ENCODE results near the gene UBL5.
"Not testable (repeated sequence)": the region's sequence is repeated elsewhere in the genome, so short reads cannot be mapped to it uniquely, and the experiment has no call there.

UBL5 gene

DNA sequence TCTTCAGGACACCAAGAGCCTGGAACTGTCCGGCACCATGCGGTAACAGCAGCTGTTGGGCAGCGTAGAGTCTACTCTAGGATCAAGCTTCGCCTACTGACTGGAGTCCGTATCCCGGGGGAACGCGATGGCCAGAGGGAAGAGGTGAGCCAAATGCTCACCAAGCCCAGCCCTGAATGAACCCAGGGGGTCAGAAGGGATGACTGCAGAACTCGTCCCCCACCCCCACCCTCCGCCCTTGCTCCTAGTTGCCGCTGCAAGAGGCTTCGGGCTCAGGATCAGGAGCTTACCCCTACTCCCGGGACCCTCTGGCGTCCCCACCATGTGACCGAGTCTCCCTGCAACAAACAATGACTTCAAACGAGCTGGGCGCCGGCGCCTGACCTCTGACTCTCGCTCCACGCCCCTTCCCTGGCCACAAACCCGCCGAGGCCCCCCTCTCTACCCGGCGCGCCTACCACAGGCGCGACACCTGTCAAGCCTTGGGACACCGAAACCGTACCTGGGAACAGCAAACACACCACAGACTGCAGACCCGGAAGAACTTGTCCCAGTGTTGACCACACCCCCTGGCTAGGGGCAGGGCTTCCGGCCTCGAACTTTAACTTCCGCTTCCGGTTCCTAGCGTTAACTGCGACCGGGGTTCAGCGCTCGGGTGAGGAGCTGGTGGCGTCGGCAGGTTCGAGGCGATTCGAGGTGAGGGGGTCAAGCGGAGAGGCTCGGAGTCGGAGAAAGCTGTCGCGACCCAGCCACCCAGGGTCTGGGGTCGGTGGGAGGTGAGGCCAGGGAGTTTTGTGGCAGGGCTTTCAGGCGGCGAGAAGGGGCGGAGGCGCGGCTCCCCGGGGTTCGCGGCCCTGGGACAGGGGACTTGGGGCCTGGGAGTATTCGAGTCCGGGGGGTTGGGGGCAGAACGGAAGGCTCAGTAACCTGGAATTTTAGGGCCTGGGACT, at the start of gene UBL5:
Gene UBL5 (plus strand): TSS at position 630 of the 950 bp plus-strand sequence. CDS start 420 bp downstream, outside the sequence.
- Mint-ChIP-seq H3K9me3 (no peaks in the 10 kb centered on the region), H3K4me3 (peak within 1 kb of the TSS; percentile 100), H3K4me1 (peaks cover 37% of the 10 kb centered on the region), H3K36me3 (peaks cover 30% of the 10 kb centered on the region), H3K27ac (peak within 1 kb of the TSS; percentile 99), H3K27me3 (no peaks in the 10 kb centered on the region)
- peak; percentile 94 for DNase-seq
- CTCF ChIA-PET, result no interaction called here

DNA sequence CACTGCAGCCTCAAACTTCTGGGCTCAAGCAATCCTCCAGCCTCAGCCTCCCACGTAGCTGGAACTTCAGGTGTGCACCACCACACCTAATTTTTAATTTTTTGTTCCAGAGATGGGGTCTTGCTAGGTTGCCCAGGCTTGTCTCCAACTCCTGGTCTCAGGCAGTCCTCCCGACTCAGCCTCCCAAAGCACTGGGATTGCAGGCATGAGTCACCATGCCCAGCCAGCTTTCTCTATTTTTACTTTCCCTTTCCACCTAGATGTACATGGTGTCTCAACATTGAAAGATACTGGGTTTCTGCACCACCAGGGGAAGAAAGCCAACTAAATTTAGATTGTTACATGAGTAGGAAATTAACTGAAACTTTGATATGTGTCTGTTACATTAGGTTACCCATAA, 45.4 kb upstream of the UBL5 start:
- DNase-seq, result no peak
- Mint-ChIP-seq H3K27ac (peak overlapping the region; percentile 14), H3K4me1 (peaks cover 28% of the 10 kb centered on the region), H3K36me3 (peaks cover 7% of the 10 kb centered on the region), H3K9me3 (peaks cover 12% of the 10 kb centered on the region), H3K4me3 (no peak overlapping the region), H3K27me3 (no peaks in the 10 kb centered on the region)
- CTCF ChIA-PET, result no interaction called here

DNA sequence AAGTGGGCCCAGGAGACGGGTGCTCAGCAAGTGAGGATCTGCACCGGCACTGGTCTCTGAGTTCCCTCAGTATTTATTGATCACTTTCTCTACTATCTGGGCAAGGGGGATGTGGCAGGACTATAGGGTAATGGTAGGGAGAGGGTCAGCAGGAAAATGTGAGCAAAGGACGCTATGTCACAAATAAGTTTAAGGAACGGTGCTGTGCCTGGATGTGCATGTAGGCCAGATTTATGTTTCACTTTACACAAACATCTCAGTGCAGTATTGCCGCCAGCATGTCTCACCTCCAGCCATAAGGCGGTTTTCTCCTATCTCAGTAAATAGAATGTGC, 43.6 kb upstream of the UBL5 start:
- H3K27me3 Mint-ChIP-seq, H3K9me3 Mint-ChIP-seq, CTCF ChIA-PET, H3K36me3 Mint-ChIP-seq, DNase-seq: not testable (repeated sequence)
- Mint-ChIP-seq H3K4me3 (peak overlapping the region; percentile 35), H3K27ac (peak overlapping the region; percentile 96), H3K4me1 (peaks cover 28% of the 10 kb centered on the region)

DNA sequence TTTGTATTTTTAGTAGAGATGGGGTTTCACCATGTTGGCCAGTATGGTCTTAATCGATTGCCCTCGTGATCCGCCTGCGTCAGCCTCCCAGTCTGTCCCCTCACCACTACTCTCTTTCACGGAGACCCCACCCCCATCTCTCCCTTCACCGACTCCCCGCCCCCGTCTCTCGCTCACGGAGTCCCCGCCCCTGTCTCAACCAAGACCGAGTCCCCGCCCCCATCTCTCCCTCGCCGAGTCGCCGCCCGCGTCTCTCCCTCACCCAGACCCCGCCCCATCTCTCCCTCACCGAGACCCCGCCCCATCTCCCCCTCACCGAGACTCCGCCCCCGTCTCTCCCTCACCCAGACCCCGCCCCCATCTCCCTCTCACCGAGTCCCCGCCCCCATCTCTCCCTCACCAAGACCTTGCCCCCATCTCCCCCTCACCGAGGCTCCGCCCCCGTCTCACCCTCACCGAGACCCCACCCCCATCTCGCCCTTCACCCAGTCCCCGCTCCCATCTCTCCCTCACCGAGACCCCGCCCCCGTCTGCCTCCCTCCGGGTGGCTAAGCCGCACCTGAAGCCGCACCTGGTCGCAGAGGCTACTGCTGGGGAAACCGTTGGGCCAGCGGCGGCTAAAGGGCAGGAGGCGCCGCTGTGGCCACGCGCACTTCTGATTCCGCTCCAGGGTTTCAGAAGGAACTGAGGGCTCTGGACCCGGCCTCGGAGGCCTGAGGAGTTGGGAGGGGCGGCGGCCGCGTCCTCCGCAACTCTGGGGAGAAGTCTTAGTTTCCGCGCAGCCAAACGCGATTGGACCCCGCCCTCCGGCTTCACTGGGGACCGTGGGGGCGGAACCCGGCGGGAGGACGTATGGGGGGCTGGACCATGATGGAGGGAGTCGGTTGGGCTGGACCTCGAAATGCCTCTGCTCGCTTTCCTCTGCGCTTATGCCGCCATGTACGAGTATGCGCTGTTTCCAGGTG, 42.1 kb upstream of the UBL5 start:
- Mint-ChIP-seq H3K27me3 (no peaks in the 10 kb centered on the region), H3K4me3 (peak overlapping the region; percentile 87), H3K9me3 (peaks cover 2% of the 10 kb centered on the region), H3K27ac (peak overlapping the region; percentile 96), H3K36me3 (peaks cover 5% of the 10 kb centered on the region), H3K4me1 (peaks cover 34% of the 10 kb centered on the region)
- DNase-seq, result peak; percentile 99
- CTCF ChIA-PET, result no interaction called here

DNA sequence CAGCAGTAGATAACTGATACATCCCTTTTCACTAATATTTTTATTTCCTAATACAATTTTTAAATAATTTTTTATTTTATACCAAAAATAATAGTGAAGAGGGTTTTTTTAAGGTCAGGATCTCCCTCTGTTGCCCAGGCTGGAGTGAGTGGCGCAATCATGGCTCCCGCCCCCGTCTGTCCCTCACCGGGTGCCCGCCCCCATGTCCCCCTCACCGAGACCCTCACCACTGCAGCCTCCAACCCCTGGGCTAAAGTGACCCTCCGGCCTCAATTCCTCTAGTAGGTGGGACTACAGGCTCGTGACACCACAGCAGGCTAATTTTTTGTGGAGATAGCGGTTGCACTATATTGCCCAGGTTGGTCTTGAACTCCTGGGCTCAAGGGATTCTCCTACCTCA, 41.4 kb upstream of the UBL5 start:
- Mint-ChIP-seq H3K36me3 (peaks cover 5% of the 10 kb centered on the region), H3K9me3 (peaks cover 2% of the 10 kb centered on the region), H3K4me1 (peaks cover 38% of the 10 kb centered on the region), H3K27ac (peak overlapping the region; percentile 96), H3K4me3 (peak overlapping the region; percentile 87), H3K27me3 (no peaks in the 10 kb centered on the region)
- DNase-seq, result no peak
- CTCF ChIA-PET, result interaction anchor here (0.8 kb wide), 1 partner anchor 9 kb away, joined by 3 read pairs; no protein-coding TSS in a partner anchor

DNA sequence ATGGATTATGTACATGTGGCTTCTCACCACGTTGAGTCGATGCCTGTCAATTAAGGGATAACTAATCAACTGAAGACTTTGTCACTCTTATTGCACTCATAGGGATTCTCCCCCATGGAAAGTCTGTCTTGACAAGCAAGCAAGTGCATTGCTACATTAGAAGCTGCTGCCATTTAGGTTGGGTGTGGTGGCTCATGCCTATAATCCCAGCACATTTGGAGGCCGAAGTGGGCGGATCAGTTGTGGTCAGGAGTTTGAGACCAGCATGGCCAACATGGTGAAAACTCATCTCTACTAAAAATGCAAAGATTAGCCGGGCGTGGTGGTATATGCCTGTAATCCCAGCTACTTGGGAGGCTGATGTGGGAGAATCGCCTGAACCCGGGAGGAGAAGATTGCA, 40.9 kb upstream of the UBL5 start:
- peak overlapping the region; percentile 75 for H3K27ac Mint-ChIP-seq
- no peak for DNase-seq
- H3K9me3 Mint-ChIP-seq, result peaks cover 2% of the 10 kb centered on the region
- CTCF ChIA-PET, result interaction anchor here (0.8 kb wide), 1 partner anchor 9 kb away, joined by 3 read pairs; no protein-coding TSS in a partner anchor
- H3K27me3 Mint-ChIP-seq, result no peaks in the 10 kb centered on the region
- H3K4me1 Mint-ChIP-seq, result peaks cover 41% of the 10 kb centered on the region
- peak overlapping the region; percentile 71 for H3K4me3 Mint-ChIP-seq
- H3K36me3 Mint-ChIP-seq, result peaks cover 5% of the 10 kb centered on the region

DNA sequence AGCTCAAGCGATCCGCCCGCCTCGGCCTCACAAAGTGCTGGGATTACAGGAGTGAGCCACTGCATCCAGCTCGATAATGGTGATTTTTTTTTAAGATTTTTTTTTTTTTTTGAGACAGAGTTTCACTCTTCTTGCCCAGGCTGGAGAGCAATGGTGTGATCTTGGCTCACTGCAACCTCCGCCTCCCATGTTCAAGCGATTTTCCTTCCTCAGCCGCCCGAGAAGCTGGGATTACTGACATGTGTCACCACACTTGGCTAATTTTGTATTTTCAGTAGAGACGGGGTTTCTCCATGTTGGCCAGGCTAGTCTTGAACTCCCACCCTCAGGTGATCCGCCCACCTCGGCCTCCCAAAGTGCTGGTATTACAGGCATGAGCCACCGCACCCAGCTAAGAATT, 39.1 kb upstream of the UBL5 start:
- H3K4me1 Mint-ChIP-seq, result peaks cover 43% of the 10 kb centered on the region
- H3K36me3 Mint-ChIP-seq, H3K27me3 Mint-ChIP-seq, H3K27ac Mint-ChIP-seq, H3K4me3 Mint-ChIP-seq, H3K9me3 Mint-ChIP-seq, CTCF ChIA-PET, DNase-seq: not testable (repeated sequence)

DNA sequence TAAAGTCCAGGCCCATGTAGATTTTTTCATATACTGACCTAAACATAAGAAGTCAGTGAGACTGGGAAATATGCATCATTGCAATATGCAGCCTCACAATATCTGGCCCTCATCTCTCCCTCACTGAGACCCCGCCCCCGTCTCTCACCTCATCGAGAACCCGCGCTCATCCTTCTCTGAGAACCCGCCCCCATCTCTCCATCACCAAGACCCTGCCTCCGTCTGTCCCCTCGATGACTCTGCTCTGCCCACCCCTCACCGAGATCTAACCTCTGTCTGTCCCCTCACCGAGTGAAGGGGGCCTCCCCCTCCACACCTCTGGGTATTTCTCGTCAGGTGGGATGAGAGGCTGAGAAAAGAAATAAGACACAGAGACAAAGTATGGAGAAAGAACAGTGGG, 38.7 kb upstream of the UBL5 start:
- Mint-ChIP-seq H3K4me3 (no peak overlapping the region), H3K9me3 (peaks cover 6% of the 10 kb centered on the region)
- CTCF ChIA-PET, result no interaction called here

DNA sequence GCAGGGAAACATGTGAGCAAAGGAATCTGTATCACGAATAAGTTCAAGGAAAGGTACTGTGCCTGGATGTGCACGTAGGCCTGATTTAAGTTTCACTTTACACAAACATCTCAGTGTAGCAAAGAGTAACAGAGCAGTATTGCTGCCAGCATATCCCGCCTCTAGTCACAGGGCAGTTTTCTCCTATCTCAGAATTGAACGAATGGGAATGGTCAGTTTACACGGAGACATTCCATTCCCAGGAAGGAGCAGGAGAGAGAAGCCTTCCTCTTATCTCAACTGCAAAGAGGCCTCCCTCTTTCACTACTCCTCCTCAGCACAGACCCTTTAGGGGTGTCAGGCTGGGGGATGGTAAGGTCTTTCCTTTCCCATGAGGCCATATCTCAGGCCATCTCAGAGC, 38.1 kb upstream of the UBL5 start:
- H3K9me3 Mint-ChIP-seq, result not testable (repeated sequence)
- CTCF ChIA-PET, result interaction anchor here (1.4 to 2.2 kb wide), 3 partner anchors 163 to 204 kb away, joined by 4 to 7 read pairs (median 4); partner anchors contain the start of gene ZNF121

More for the DNA sequence above, 38.7 kb upstream of the UBL5 start:
- Mint-ChIP-seq H3K4me1 (peaks cover 41% of the 10 kb centered on the region), H3K27me3 (no peaks in the 10 kb centered on the region), H3K27ac (no peak overlapping the region), H3K36me3 (peaks cover 2% of the 10 kb centered on the region)
- no peak for DNase-seq

DNA sequence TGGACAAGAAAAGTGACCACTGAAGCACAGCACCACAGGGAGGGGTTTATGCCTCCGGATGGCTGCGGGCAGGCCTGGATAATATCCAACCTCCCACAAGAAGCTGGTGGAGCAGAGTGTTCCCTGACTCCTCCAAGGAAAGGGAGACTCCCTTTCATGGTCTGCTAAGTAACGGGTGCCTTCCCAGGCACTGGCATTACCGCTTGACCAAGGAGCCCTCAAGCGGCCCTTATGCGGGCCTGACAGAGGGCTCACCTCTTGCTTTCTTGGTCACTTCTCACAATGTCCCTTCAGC, 36.7 kb upstream of the UBL5 start:
- H3K4me3 Mint-ChIP-seq, result peak overlapping the region; percentile 83
- H3K9me3 Mint-ChIP-seq, DNase-seq, H3K36me3 Mint-ChIP-seq, H3K27me3 Mint-ChIP-seq: not testable (repeated sequence)
- peak overlapping the region; percentile 93 for H3K27ac Mint-ChIP-seq
- peaks cover 28% of the 10 kb centered on the region for H3K4me1 Mint-ChIP-seq
- CTCF ChIA-PET, result interaction anchor here (1.4 to 2.2 kb wide), 2 partner anchors 165 to 206 kb away, joined by 4 to 7 read pairs; partner anchors contain the start of gene ZNF121

More for the DNA sequence above, 38.1 kb upstream of the UBL5 start:
- H3K4me3 Mint-ChIP-seq, DNase-seq, H3K27ac Mint-ChIP-seq, H3K27me3 Mint-ChIP-seq, H3K36me3 Mint-ChIP-seq: not testable (repeated sequence)
- peaks cover 36% of the 10 kb centered on the region for H3K4me1 Mint-ChIP-seq

DNA sequence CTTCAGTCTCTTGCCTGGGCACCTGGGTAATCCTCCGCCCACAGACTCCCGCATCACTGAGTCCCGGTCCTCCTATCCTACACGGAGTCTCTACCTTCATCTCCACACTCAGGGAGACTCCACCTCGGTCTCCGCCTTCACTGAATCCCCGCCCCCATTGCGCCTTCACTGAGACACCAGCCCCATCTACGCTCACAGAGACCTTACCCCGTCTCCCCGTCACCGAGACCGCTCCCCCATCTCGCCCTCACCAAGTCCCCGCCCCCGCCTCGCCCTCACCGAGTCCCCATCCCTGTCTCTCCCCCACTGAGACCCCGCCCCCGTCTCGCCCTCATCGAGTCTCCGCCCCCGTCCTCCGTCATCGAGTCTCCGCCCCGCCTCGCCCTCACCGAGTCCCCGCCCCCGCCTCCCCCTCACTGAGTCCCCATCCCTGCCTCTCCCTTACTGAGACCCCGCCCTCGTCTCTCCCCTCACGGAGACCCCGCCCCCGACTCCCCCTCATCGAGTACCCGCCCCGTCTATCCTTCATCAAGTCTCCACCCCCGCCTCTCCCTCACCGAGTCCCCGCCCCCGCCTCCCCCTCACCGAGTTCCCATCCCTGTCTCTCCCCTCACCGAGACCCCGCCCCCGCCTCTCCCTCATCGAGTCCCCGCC, 36.0 kb upstream of the UBL5 start:
- Mint-ChIP-seq H3K4me3 (peak overlapping the region; percentile 83), H3K9me3 (peaks cover 6% of the 10 kb centered on the region), H3K36me3 (peaks cover 2% of the 10 kb centered on the region), H3K4me1 (peaks cover 29% of the 10 kb centered on the region), H3K27ac (peak overlapping the region; percentile 93), H3K27me3 (no peaks in the 10 kb centered on the region)
- peak; percentile 97 for DNase-seq
- CTCF ChIA-PET, result interaction anchor here (2.2 kb wide), 1 partner anchor 166 kb away, joined by 7 read pairs; no protein-coding TSS in a partner anchor

DNA sequence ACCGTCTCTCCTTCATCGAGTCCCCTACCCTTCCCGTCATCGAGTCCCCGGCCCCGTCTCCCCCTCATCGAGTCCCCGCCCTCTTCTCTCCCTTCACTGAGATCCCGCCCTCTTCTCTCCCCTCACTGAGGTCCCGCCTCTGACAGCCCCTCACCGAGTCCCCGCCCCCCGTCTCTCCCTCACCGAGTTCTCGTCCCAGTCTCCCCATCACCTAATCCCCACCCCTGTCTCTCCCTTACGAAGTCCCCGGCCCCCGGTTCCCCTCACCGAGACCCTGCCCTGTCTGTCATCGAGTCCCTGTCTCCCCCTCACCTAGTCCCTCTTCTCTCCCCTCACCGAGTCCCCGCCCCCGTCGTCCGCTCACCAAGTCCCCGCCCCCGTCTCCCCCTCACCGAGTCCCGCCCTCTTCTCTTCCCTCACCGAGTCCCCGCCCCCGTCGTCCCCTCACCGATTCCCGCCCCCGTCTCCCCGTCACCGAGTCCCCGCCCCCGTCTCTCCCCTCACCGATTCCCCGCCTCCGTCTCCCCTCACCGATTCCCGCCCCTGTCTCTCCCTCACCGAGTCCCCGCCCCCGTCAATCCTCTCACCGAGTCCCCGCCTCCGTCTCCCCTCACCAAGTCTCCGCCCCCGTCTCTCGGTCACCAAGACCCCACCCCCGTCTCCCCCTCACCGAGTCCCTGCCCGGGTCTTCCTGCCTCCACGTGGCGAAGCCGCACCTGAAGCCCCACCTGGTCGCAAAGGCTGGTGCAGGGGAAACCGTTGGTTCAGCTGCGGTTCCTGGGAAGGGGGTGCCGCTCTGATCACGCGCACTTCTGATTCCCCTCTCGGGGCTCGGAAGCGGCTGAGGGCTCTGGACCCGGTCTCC, 35.3 kb upstream of the UBL5 start:
- peak overlapping the region; percentile 83 for H3K4me3 Mint-ChIP-seq
- peaks cover 6% of the 10 kb centered on the region for H3K9me3 Mint-ChIP-seq
- peak overlapping the region; percentile 93 for H3K27ac Mint-ChIP-seq
- peak; percentile 94 for DNase-seq
- H3K36me3 Mint-ChIP-seq, result peaks cover 2% of the 10 kb centered on the region
- CTCF ChIA-PET, result no interaction called here
- H3K27me3 Mint-ChIP-seq, result no peaks in the 10 kb centered on the region
- peaks cover 30% of the 10 kb centered on the region for H3K4me1 Mint-ChIP-seq

DNA sequence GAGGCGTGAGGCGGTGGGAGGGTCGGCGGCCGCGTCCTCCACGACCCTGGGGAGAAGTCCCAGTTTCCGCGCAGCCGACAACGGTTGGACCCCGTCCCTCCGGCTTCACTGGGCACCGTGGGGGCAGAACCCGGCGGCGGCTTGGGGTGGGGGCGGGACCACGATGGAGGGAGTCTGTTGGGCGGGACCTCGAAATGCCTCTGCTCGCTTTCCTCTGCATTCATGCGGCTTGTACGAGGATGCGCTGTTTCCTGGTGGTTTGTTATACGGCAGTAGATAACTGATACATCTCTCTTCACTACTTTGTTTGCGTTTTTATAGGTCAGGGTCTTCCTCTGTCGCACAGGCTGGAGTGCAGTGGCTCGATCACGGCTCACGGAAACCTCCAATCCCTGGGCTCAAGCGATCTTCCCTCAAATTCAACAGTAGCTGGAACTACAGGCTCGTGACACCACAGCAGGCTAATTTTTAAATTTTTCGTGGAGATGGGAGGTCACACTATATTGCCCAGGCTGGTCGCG, 34.6 kb upstream of the UBL5 start:
- H3K4me1 Mint-ChIP-seq, result peaks cover 35% of the 10 kb centered on the region
- DNase-seq, result peak; percentile 78
- CTCF ChIA-PET, result no interaction called here
- no peaks in the 10 kb centered on the region for H3K27me3 Mint-ChIP-seq
- H3K4me3 Mint-ChIP-seq, result peak overlapping the region; percentile 83
- peaks cover 6% of the 10 kb centered on the region for H3K9me3 Mint-ChIP-seq
- H3K36me3 Mint-ChIP-seq, result no peaks in the 10 kb centered on the region
- peak overlapping the region; percentile 93 for H3K27ac Mint-ChIP-seq

All from activated naive CD4-positive, alpha-beta T cell treated with anti-CD3 and anti-CD28 coated beads, Interleukin-2, amount 10 ng/mL, durations not matched to agents 7 days and 5 days (primary cell).